MM.1S (cell line): ENCODE results near the gene STEAP1B.

Experiments
- DNase-seq: peaks from one replicate; pipeline ENCODE4 v3.0.0-alpha.2; 2015
- H2AFZ ChIP-seq: fragments of 300-600 bp; sonication (generic); 2 replicates; pipeline ENCODE4 v1.6.0; 2016; ENCODE audit warnings: antibody characterized with exemption, low read length
- H3F3A ChIP-seq: fragments of 300-600 bp; sonication (generic); 2 replicates; pipeline ENCODE4 v1.6.1; 2016; ENCODE audit warnings: mild to moderate bottlenecking, antibody characterized with exemption, low read length, moderate library complexity, mixed read lengths; ENCODE audit not compliant: insufficient read depth
- H3K27ac ChIP-seq: fragments of 300-600 bp; sonication (generic); 2 replicates; pipeline ENCODE4 v1.5.1; 2016; ENCODE audit warnings: mild to moderate bottlenecking, low read length
- H3K27me3 ChIP-seq: fragments of 300-600 bp; sonication (generic); replicated peaks from 2 replicates; pipeline ENCODE4 v1.6.0; 2016; ENCODE audit warnings: low read length; ENCODE audit not compliant: insufficient read depth
- H3K36me3 ChIP-seq: fragments of 300-600 bp; sonication (generic); replicated peaks from 2 replicates; pipeline ENCODE4 v1.6.1; 2016; ENCODE audit warnings: mild to moderate bottlenecking, low read length, mixed read lengths; ENCODE audit not compliant: insufficient read depth
- H3K4me1 ChIP-seq: fragments of 300-600 bp; sonication (generic); 2 replicates; pipeline ENCODE4 v1.6.1; 2016; ENCODE audit warnings: low read length, mixed read lengths
- H3K4me2 ChIP-seq: fragments of 300-600 bp; sonication (generic); 2 replicates; pipeline ENCODE4 v1.6.0; 2016; ENCODE audit warnings: low read depth, low read length
- H3K4me3 ChIP-seq: fragments of 300-600 bp; sonication (generic); 2 replicates; pipeline ENCODE4 v1.5.1; 2016; ENCODE audit warnings: low read length, mixed read lengths
- H3K79me2 ChIP-seq: fragments of 300-600 bp; sonication (generic); 2 replicates; pipeline ENCODE4 v1.6.1; 2016; ENCODE audit warnings: mixed run types, low read length, mixed read lengths
- H3K9ac ChIP-seq: fragments of 300-600 bp; sonication (generic); 2 replicates; pipeline ENCODE4 v1.6.1; 2016; ENCODE audit warnings: low read length, mixed read lengths
- H3K9me2 ChIP-seq: fragments of 300-600 bp; sonication (generic); replicated peaks from 2 replicates; pipeline ENCODE4 v1.6.1; 2016; ENCODE audit warnings: mild to moderate bottlenecking, low read length, mixed read lengths; ENCODE audit not compliant: insufficient read depth
- H3K9me3 ChIP-seq: fragments of 300-600 bp; sonication (generic); replicated peaks from 2 replicates; pipeline ENCODE4 v1.6.1; 2016; ENCODE audit warnings: mild to moderate bottlenecking, low read length, mixed read lengths; ENCODE audit not compliant: insufficient read depth
- H4K20me1 ChIP-seq: fragments of 300-600 bp; sonication (generic); 2 replicates; pipeline ENCODE4 v1.6.1; 2016; ENCODE audit warnings: mild to moderate bottlenecking, low read length, moderate library complexity, mixed read lengths; ENCODE audit not compliant: insufficient read depth
- EZH2 ChIP-seq: fragments of 300-600 bp; sonication (generic); optimal IDR thresholded peaks from 2 replicates; pipeline ENCODE3; 2017; ENCODE audit warnings: low read depth, mild to moderate bottlenecking, antibody characterized with exemption, low read length, mixed read lengths
- EZH2phosphoT487 ChIP-seq: fragments of 300-600 bp; sonication (generic); IDR thresholded peaks from 2 replicates; pipeline ENCODE4 v1.6.1; 2018; ENCODE audit warnings: antibody characterized with exemption, low read length
- TF ChIP-seq, protein P1 (sequence below): fragments of 300-600 bp; sonication (generic); IDR thresholded peaks from 2 replicates; pipeline ENCODE4 v1.5.1; 2016; ENCODE audit warnings: antibody characterized with exemption, low read length, mixed read lengths

The STEAP1B gene

DNA sequence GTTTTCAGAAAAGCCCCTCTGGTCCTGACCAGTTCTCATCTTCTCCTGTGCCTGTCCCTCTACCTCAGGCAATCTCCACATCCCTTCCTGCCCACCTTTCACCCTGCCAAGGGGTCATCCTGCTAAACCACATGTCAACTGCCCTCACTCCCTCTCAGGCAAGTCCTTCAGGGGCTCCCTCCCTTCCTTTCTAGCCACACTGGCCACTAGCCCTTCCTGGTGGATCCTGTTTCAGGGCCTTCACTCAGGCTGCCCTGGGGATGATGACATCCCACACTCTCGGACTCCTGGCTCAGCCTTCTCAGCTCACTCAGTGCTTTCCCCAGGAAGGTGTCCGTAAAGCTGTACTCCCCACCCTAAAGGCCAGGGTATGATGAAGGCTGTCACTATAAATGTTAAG is 13.4 kb downstream of the STEAP1B start:
- H3K4me1 ChIP-seq = peaks cover 34% of the 10 kb centered on the region
- no peaks in the 10 kb centered on the region for H3K9me2 ChIP-seq
- TF ChIP-seq EZH2 (no peak), EZH2phosphoT487 (no peak)
- TF ChIP-seq, protein P1, sequence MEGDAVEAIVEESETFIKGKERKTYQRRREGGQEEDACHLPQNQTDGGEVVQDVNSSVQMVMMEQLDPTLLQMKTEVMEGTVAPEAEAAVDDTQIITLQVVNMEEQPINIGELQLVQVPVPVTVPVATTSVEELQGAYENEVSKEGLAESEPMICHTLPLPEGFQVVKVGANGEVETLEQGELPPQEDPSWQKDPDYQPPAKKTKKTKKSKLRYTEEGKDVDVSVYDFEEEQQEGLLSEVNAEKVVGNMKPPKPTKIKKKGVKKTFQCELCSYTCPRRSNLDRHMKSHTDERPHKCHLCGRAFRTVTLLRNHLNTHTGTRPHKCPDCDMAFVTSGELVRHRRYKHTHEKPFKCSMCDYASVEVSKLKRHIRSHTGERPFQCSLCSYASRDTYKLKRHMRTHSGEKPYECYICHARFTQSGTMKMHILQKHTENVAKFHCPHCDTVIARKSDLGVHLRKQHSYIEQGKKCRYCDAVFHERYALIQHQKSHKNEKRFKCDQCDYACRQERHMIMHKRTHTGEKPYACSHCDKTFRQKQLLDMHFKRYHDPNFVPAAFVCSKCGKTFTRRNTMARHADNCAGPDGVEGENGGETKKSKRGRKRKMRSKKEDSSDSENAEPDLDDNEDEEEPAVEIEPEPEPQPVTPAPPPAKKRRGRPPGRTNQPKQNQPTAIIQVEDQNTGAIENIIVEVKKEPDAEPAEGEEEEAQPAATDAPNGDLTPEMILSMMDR = no peak
- H3K27me3 ChIP-seq = no peaks in the 10 kb centered on the region
- no peaks in the 10 kb centered on the region for H3K9me3 ChIP-seq
- no peaks in the 10 kb centered on the region for H4K20me1 ChIP-seq
- no peak overlapping the region for H3K4me2 ChIP-seq
- DNase-seq = no peak
- no peaks in the 10 kb centered on the region for H3K36me3 ChIP-seq
- no peaks in the 10 kb centered on the region for H3K79me2 ChIP-seq
- peaks cover 8% of the 10 kb centered on the region for H3F3A ChIP-seq
- no peak overlapping the region for H2AFZ ChIP-seq
- no peak overlapping the region for H3K4me3 ChIP-seq
- no peak overlapping the region for H3K27ac ChIP-seq
- no peak overlapping the region for H3K9ac ChIP-seq

DNA sequence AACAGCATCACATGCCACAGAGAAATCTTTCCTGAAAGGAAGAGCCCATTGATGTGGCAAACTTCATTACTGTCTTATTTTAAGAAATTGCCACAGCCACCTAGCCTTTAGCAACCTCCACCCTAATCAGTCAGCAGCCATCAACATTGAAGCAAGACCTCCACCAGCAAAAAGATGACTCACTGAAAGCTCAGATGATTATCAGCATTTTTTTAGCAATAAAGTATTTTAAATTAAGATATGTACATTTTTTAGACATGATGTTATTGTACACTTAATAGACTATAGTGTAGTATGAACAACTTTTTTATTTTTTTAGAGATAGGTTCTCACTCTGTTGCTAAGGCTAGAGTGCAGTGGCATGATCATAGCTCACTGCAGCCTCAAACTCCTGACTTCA is 14.8 kb downstream of the STEAP1B start:
- no peaks in the 10 kb centered on the region for H3K79me2 ChIP-seq
- no peaks in the 10 kb centered on the region for H3K9me3 ChIP-seq
- H3K9me2 ChIP-seq = no peaks in the 10 kb centered on the region
- no peak overlapping the region for H2AFZ ChIP-seq
- H3K27ac ChIP-seq = no peak overlapping the region
- no peak overlapping the region for H3K9ac ChIP-seq
- DNase-seq = no peak
- no peak for TF ChIP-seq EZH2
- TF ChIP-seq EZH2phosphoT487 = no peak
- TF ChIP-seq, protein P1 = no peak
- H3K36me3 ChIP-seq = no peaks in the 10 kb centered on the region
- no peak overlapping the region for H3K4me3 ChIP-seq
- H4K20me1 ChIP-seq = no peaks in the 10 kb centered on the region
- no peaks in the 10 kb centered on the region for H3K27me3 ChIP-seq
- H3F3A ChIP-seq = peaks cover 13% of the 10 kb centered on the region
- peaks cover 42% of the 10 kb centered on the region for H3K4me1 ChIP-seq
- H3K4me2 ChIP-seq = no peak overlapping the region

DNA sequence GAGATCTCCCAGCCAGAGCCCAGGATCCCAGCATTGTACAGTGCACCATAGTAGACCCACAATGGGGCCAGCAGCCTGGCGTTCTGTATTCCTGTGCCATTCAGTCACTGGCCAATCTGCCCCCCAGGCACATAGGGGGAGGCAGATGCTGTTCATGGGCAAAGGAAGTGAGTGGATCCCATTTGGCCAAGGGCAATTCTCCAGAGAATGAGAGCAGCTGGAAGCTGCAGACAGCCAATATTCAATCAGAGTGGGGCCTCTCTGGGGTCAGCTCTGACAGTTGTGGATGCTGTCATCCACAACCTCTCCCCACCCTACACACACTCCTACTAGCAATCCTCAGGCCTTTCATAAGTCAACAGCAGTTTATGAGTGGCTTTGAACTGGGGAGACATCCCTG is 17.5 kb downstream of the STEAP1B start:
- H3F3A ChIP-seq = peaks cover 4% of the 10 kb centered on the region
- no peaks in the 10 kb centered on the region for H3K79me2 ChIP-seq
- no peaks in the 10 kb centered on the region for H3K9me3 ChIP-seq
- H3K4me2 ChIP-seq = no peak overlapping the region
- no peak for DNase-seq
- no peak overlapping the region for H3K9ac ChIP-seq
- peaks cover 25% of the 10 kb centered on the region for H3K4me1 ChIP-seq
- H2AFZ ChIP-seq = no peak overlapping the region
- TF ChIP-seq EZH2 = no peak
- no peak overlapping the region for H3K27ac ChIP-seq
- no peak overlapping the region for H3K4me3 ChIP-seq
- H4K20me1 ChIP-seq = no peaks in the 10 kb centered on the region
- no peaks in the 10 kb centered on the region for H3K27me3 ChIP-seq
- no peaks in the 10 kb centered on the region for H3K36me3 ChIP-seq
- H3K9me2 ChIP-seq = no peaks in the 10 kb centered on the region

DNA sequence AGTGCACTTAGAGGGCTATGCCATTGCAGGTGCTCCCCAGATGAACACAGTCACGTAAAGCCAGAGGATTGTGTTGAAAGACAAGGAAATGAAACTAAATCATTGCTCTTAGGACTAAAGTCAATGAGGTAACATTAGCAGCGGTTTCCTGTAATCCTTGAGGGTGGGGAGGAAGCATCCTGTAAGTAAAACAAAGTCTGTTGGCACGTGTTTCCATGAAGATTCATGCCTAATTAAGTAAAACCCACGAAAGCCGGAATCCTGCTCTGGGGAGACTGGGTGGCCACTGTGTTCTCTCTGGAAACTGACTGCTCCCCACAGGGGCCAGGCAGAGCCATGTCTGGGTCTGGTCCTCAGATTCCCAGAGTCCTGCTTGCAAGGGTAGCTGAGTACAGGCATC is 18.3 kb downstream of the STEAP1B start:
- 0 out of 2 replicates have a peak overlapping the region, but pooled peaks have one; percentile 19 for H2AFZ ChIP-seq
- peak overlapping the region; percentile 31 for H3K27ac ChIP-seq
- H3K9me3 ChIP-seq = no peaks in the 10 kb centered on the region
- peak overlapping the region; percentile 46 for H3K4me2 ChIP-seq
- H3K79me2 ChIP-seq = no peaks in the 10 kb centered on the region
- H3K4me1 ChIP-seq = peaks cover 17% of the 10 kb centered on the region
- H3K9me2 ChIP-seq = no peaks in the 10 kb centered on the region
- peak overlapping the region; percentile 9; the same call in 1 of the 2 replicates for H3K9ac ChIP-seq
- TF ChIP-seq EZH2phosphoT487 = no peak
- TF ChIP-seq, protein P1 = no peak
- no peaks in the 10 kb centered on the region for H3K27me3 ChIP-seq
- H3K36me3 ChIP-seq = no peaks in the 10 kb centered on the region
- no peak overlapping the region for H3K4me3 ChIP-seq
- H3F3A ChIP-seq = peaks cover 4% of the 10 kb centered on the region
- no peaks in the 10 kb centered on the region for H4K20me1 ChIP-seq
- peak; percentile 81 for DNase-seq
